Neuron (in vitro differentiated cells): ENCODE results near the gene INO80.

Source experiments
- H2AFZ ChIP-seq: one replicate; pipeline ENCODE4 v1.6.1; 2013; ENCODE audit warnings: low read depth, mild to moderate bottlenecking, inconsistent platforms, low read length, moderate library complexity
- H3K27me3 ChIP-seq: one replicate; pipeline ENCODE4 v1.6.1; 2013; ENCODE audit warnings: low read length; ENCODE audit not compliant: insufficient read depth
- H3K36me3 ChIP-seq: one replicate; pipeline ENCODE4 v1.6.1; 2013; ENCODE audit warnings: low read length; ENCODE audit not compliant: insufficient read depth
- H3K4me1 ChIP-seq: one replicate; pipeline ENCODE4 v1.6.1; 2013; ENCODE audit warnings: low read length; ENCODE audit not compliant: insufficient read depth
- H3K4me3 ChIP-seq: 2 replicates; pipeline ENCODE4 v1.5.1; 2013; ENCODE audit warnings: mild to moderate bottlenecking, low read length, moderate library complexity
- H3K9me3 ChIP-seq: one replicate; pipeline ENCODE4 v1.6.1; 2013; ENCODE audit warnings: low read length

The INO80 gene

GRCh38 chr15:40952901-40953712 lies 163.0 kb downstream of the INO80 start, which contains the start of gene CHAC1:
Gene CHAC1 (plus strand): TSS chr15:40953471. CDS start chr15:40953584, 113 bp downstream.
- Histone ChIP-seq H3K27me3 (peaks cover 19% of the 10 kb centered on the region), H3K9me3 (no peaks in the 10 kb centered on the region), H3K36me3 (no peaks in the 10 kb centered on the region), H3K4me1 (no peaks in the 10 kb centered on the region), H3K4me3 (peak within 1 kb of the TSS; percentile 58), H2AFZ (peak within 1 kb of the TSS; percentile 86)

GRCh38 chr15:40952301-40952900 lies 163.7 kb downstream of the INO80 start:
- peaks cover 22% of the 10 kb centered on the region for H3K27me3 ChIP-seq
- H3K36me3 ChIP-seq: no peaks in the 10 kb centered on the region
- peak overlapping the region; percentile 58 for H3K4me3 ChIP-seq
- peak overlapping the region; percentile 86 for H2AFZ ChIP-seq
- H3K9me3 ChIP-seq: no peaks in the 10 kb centered on the region
- no peaks in the 10 kb centered on the region for H3K4me1 ChIP-seq

GRCh38 chr15:40951764-40952163 lies 164.3 kb downstream of the INO80 start:
- Histone ChIP-seq H2AFZ (no peak overlapping the region), H3K4me3 (no peak overlapping the region), H3K27me3 (peaks cover 22% of the 10 kb centered on the region), H3K9me3 (no peaks in the 10 kb centered on the region), H3K36me3 (no peaks in the 10 kb centered on the region), H3K4me1 (no peaks in the 10 kb centered on the region)

- no peak overlapping the region for H2AFZ ChIP-seq
- H3K36me3 ChIP-seq: no peaks in the 10 kb centered on the region
- no peaks in the 10 kb centered on the region for H3K9me3 ChIP-seq
- no peak overlapping the region for H3K4me3 ChIP-seq
- H3K27me3 ChIP-seq: peaks cover 22% of the 10 kb centered on the region
- no peaks in the 10 kb centered on the region for H3K4me1 ChIP-seq
Measured at GRCh38 chr15:40949756-40950207, 166.3 kb downstream of the INO80 start.

GRCh38 chr15:40948706-40949473 lies 167.2 kb downstream of the INO80 start:
- no peaks in the 10 kb centered on the region for H3K36me3 ChIP-seq
- no peak overlapping the region for H3K4me3 ChIP-seq
- H3K4me1 ChIP-seq: no peaks in the 10 kb centered on the region
- peaks cover 22% of the 10 kb centered on the region for H3K27me3 ChIP-seq
- H3K9me3 ChIP-seq: no peaks in the 10 kb centered on the region
- H2AFZ ChIP-seq: no peak overlapping the region

- H3K9me3 ChIP-seq: no peaks in the 10 kb centered on the region
- no peak overlapping the region for H3K4me3 ChIP-seq
- H3K4me1 ChIP-seq: peaks cover 14% of the 10 kb centered on the region
- H3K27me3 ChIP-seq: peaks cover 21% of the 10 kb centered on the region
- H2AFZ ChIP-seq: no peak overlapping the region
- no peaks in the 10 kb centered on the region for H3K36me3 ChIP-seq
Measured at GRCh38 chr15:40944510-40945296, 171.4 kb downstream of the INO80 start.

GRCh38 chr15:40943764-40944365 lies 172.2 kb downstream of the INO80 start:
- no peaks in the 10 kb centered on the region for H3K9me3 ChIP-seq
- H3K4me3 ChIP-seq: no peak overlapping the region

GRCh38 chr15:40942878-40943277 lies 173.2 kb downstream of the INO80 start:
- no peak overlapping the region for H3K4me3 ChIP-seq
- no peaks in the 10 kb centered on the region for H3K36me3 ChIP-seq
- H2AFZ ChIP-seq: no peak overlapping the region
- H3K4me1 ChIP-seq: peaks cover 14% of the 10 kb centered on the region
- H3K27me3 ChIP-seq: peaks cover 5% of the 10 kb centered on the region
- H3K9me3 ChIP-seq: no peaks in the 10 kb centered on the region

More at GRCh38 chr15:40943764-40944365, 172.2 kb downstream of the INO80 start:
- Histone ChIP-seq H3K4me1 (peaks cover 14% of the 10 kb centered on the region), H3K36me3 (no peaks in the 10 kb centered on the region), H3K27me3 (peaks cover 14% of the 10 kb centered on the region), H2AFZ (no peak overlapping the region)

GRCh38 chr15:40942337-40942854 lies 173.7 kb downstream of the INO80 start:
- peak overlapping the region; percentile 62 for H3K4me3 ChIP-seq
- H3K9me3 ChIP-seq: no peaks in the 10 kb centered on the region
- H3K27me3 ChIP-seq: peaks cover 5% of the 10 kb centered on the region
- no peaks in the 10 kb centered on the region for H3K36me3 ChIP-seq
- peaks cover 16% of the 10 kb centered on the region for H3K4me1 ChIP-seq
- H2AFZ ChIP-seq: peak overlapping the region; percentile 92

- peaks cover 19% of the 10 kb centered on the region for H3K4me1 ChIP-seq
- H3K9me3 ChIP-seq: no peaks in the 10 kb centered on the region
- peak overlapping the region; percentile 62 for H3K4me3 ChIP-seq
- H3K27me3 ChIP-seq: peaks cover 5% of the 10 kb centered on the region
- H2AFZ ChIP-seq: peak overlapping the region; percentile 92
- H3K36me3 ChIP-seq: no peaks in the 10 kb centered on the region
Measured at GRCh38 chr15:40941528-40942336, 174.3 kb downstream of the INO80 start.

- Histone ChIP-seq H3K9me3 (no peaks in the 10 kb centered on the region), H3K36me3 (no peaks in the 10 kb centered on the region), H3K4me3 (peak overlapping the region; percentile 62), H3K27me3 (peaks cover 5% of the 10 kb centered on the region), H3K4me1 (peaks cover 19% of the 10 kb centered on the region), H2AFZ (peak overlapping the region; percentile 92)
Measured at GRCh38 chr15:40941068-40941527, 175.0 kb downstream of the INO80 start.
